CD4-positive, alpha-beta T cell treated with Interleukin-4 for 1 hour (primary cell): Measurements from ENCODE around the gene KIAA0319L.

Experiments used
- DNase-seq, 2 donors: peaks; one replicate each; pipeline ENCODE4 v3.0.0-alpha.2; 2020 to 2022

The KIAA0319L gene

DNA sequence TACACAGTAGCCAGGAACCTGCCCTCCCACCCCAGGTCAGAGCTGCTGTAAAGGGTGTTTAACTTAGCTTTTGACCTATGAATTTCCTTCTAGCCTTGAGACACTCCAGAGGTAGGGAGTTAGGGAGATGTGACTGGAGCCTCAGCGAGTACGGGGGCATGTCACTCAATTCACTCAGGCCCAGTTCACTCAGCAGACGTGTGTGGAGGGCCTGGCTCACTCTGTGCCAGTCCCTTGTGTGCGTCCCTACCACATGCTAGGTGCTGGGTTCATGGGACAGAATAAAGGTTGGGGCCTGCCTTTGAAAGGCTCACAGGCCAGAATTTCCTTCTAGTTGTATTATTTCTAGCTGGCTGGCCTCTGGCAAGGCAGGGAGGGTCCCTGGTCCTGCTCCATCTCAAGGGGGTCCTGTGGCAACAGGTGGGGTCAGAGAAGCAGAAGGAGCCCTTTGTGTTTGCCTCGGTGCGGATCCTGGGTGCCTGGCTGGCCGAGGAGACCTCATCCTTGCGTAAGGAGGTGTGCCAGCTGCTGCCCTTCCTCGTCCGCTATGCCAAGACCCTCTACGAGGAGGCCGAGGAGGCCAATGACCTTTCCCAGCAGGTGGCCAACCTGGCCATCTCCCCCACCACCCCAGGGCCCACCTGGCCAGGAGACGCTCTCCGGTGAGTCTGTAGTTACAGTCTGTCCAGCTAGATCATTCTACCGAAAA, 4.9 kb upstream of the KIAA0319L start:
- DNase-seq, result no peak

GRCh38 chr1:35561297-35561971, 4.2 kb upstream of the KIAA0319L start:
- DNase-seq, result no peak

DNA sequence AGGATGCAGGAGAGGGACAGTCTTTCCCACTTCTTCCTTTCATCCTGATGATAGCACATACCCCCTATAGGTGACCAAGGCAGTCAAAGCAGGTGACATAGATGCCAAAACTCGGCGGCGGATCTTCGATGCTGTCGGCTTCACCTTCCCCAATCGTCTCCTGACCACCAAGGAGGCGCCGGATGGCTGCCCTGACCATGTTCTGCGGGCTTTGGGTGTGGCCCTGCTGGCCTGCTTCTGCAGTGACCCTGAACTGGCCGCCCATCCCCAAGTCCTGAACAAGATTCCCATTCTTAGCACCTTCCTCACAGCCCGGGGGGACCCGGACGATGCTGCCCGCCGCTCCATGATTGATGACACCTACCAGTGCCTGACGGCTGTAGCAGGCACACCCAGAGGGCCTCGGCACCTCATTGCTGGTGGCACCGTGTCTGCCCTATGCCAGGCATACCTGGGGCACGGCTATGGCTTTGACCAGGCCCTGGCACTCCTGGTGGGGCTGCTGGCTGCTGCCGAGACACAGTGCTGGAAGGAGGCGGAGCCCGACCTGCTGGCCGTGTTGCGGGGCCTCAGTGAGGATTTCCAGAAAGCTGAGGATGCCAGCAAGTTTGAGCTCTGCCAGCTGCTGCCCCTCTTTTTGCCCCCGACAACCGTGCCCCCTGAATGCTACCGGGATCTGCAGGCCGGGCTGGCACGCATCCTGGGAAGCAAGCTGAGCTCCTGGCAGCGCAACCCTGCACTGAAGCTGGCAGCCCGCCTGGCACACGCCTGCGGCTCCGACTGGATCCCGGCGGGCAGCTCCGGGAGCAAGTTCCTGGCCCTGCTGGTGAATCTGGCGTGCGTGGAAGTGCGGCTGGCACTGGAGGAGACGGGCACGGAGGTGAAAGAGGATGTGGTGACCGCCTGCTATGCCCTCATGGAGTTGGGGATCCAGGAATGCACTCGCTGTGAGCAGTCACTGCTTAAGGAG, 3.3 kb upstream of the KIAA0319L start:
- no peak for DNase-seq

GRCh38 chr1:35559317-35559944, 2.2 kb upstream of the KIAA0319L start:
- peak; percentile 35 to 43 for DNase-seq

- DNase-seq, result peak in 1 of 2 donors; percentile 41
Measured at GRCh38 chr1:35558374-35559316, 1.4 kb upstream of the KIAA0319L start.

DNA sequence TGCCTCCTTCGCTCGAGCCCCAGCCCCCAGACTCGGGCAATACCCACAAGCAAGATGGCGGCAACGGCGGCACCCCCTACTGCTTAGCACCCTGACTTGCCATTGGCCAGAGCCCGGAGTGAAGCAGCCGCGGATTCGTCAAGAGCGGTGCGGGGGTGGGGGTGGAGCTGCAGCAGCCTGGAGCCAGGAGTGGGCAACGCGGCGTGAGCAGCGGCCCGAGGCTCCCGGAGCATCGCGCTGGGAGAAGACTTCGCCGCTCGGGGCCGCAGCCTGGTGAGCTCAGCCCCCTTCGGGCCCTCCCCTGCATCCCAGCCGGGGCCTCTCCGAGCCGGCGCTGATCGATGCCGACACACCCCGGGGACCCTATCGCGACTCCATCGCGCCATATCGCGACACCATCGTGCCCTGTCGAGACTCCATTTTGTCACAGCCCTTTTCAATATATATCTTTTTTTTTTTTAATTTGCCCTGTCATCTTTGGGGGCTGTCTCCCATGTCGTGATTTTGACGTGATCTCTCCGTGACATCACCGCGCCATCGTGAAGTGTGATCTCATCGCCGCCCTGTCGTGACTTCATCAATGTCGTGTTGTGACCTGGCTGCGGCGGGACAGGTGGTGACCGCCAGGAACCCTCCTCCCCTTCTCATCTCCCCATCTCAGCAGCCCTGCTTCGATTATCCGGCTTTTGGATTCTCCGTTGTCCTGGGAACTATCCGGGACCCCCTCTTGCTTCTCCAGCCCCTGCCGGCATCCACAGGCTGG, 589 bp upstream of the KIAA0319L start, which contains the start of gene NCDN:
TSS of gene NCDN (plus strand) at position 189 of the 763 bp plus-strand sequence. CDS start at position 581, 392 bp downstream.
- DNase-seq, result peak; percentile 94 to 95

GRCh38 chr1:35556484-35557117, 602 bp downstream of the KIAA0319L start:
- DNase-seq, result no peak

DNA sequence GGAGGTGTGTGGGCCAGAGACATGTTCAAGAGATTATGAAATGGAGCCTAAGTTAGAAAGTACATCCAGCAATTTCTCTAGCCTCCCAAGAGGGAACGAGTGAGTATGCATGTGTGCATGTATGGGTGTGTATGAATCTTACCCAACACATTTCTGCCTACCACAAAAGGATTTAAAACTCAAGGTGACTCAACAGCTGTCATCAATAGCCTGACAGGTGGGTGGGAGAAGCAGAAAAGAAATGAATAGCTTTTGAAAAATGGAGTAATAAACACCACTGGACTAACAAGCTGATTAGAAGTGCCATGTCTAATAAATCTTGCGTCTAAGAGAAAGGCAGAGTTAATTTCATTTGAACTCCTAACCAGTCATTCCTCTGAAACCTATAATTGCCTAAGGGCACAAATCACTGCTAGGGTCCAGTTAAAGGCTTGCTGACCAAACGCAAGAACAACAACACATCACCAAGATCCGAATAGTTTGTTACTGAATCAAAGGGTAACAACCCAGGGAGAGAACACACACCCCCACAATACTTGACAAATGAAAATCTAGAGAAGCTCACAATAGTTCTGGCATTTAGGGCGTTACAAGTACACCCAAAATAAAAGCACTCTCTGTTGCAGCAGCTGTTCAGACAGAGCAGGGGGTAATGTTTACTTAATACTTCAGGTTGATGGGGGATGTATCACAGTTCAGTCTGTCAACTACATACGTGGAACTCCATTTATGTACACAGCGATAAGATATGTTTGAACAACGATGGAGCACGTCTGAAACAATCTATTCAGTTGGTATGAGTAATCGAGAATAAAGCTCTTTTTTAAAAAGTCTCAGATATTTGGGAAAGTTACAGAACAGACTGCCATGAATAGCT, 1.4 kb downstream of the KIAA0319L start:
- no peak for DNase-seq

GRCh38 chr1:35555212-35555584, 2.0 kb downstream of the KIAA0319L start:
- DNase-seq, result no peak

GRCh38 chr1:35554266-35555211, 2.7 kb downstream of the KIAA0319L start:
- DNase-seq, result no peak

DNA sequence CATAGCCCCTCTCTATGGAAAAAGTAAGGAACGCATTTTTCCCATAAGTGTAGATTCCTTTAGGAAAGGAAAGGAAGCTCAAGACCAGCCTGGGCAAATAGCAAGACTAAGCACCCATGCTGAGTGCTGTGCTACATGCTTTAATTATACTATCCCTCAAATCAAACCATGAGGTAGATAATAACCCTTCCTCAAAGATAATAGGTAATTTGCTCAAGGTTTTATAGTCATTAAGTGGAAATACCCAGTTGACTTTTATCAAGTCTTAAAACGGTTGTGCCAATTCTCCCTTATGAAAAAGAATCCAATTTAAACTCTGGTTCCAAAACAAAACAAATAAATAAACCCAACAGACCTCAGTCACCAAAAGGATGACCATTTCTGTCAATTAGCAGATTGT, 3.4 kb downstream of the KIAA0319L start:
- DNase-seq, result no peak

GRCh38 chr1:35546614-35547013, 10.6 kb downstream of the KIAA0319L start:
- no peak for DNase-seq

DNA sequence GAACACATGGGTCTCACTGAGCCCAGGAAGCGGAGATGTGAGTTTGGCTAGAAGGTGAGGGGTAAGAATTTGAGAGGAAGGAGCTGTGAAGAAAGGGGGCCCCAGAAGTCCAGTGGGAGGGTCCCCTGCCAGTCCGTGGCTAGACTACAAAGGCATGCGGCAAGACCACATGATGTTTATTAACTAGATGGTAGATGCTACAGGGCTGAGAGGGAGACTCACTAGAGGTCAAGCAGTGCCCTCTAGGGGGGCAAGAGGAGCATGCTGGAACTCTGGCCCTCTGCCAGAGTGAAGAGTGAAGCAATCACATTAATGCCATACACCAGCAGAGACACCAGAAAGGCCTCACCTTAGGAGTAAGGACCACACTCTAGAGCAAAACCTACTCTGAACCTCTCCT, 12.2 kb downstream of the KIAA0319L start:
- peak; percentile 70 to 71 for DNase-seq

DNA sequence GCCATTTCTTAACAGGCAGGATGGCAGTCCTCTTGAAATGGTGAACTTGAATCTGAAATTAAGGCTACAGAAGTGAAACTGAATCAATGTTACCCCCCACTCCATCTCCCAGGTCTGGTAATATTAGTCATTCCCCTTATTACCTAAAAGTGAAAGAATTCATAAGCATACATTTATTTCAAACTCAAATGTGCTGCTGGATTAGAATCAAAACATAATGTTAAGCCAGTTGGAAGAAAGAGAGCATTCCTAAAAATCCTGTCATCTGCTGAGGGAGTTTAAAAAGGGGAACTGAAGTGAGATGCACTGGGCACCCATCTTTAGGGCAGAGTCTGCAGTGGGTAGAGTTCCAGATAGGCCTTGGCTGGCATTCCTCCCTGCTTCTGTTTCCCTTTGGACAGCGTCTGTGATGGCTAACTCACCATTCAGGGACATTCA, 17.4 kb downstream of the KIAA0319L start:
- no peak for DNase-seq

DNA sequence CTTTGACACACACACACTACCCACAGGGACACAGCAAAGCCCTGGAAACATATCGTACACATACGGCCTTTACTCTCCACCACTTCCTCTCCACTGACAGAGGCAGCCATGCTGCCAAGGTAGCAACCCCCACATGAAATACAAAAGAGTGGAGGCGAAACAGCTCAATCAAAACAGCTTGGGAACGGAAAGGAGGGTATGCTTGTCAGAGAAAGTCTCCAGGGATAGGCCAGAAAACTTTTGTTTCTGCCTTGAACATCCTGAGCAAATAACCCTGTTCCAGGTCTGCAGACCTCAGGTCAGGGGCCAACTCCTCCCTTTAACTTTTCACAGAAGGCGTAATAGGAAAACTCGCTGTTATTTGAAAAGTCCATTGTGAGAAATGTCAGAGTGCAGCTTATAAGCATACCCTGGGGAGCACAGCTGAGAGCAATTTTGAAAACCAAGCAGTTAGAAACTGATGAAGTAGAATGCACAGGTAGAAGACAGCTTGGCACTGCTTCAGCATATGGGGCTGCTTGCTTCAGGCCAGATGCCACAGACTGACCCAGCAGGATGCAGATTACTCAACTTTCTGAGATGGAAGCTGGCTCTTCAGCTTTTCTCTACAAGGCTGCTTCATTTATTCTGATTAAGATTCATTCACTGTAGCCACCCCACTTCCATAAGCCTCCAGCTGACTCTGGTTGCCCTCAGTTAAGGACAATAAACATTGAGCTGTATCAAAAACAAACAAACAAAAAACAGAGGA, 18.0 kb downstream of the KIAA0319L start:
- DNase-seq, result peak; percentile 22 to 55

DNA sequence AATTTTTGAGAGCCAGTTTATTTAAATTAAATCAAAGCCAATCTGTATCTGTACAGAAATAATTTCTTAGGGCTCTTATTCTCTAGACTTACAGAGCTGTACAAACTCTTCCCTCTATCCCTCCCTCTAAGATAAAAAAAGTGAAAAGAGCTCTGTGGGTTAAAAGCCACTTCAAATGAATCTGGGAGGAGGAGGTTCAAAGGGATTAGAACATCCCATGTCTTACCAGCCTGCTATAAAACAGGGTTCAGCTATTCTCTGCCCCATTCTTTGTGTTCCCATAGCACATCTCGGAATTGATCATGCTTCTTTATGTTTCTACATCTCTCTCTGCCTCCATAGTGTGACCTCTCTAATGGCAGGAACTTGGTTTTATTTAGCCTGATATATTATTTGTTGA, 19.4 kb downstream of the KIAA0319L start:
- no peak for DNase-seq

- DNase-seq, result no peak
Measured at GRCh38 chr1:35536556-35537162, 20.5 kb downstream of the KIAA0319L start.
